A549 (cell line): ENCODE measurements around the gene NAV2.

Experiments
- CTCF ChIP-seq: fragments of >200 bp; sonication (Bioruptor Twin); formaldehyde crosslinking; IDR thresholded peaks from 3 replicates; pipeline ENCODE4 v1.5.1; 2016
- MAX ChIP-seq: IDR thresholded peaks from 2 replicates; pipeline ENCODE4 v1.6.1; 2012
- POLR2A ChIP-seq: IDR thresholded peaks from 2 replicates; pipeline ENCODE4 v1.6.1; 2012; ENCODE audit warnings: mild to moderate bottlenecking, low read length

- TF ChIP-seq CTCF = no peak
- no peak for TF ChIP-seq MAX
- TF ChIP-seq POLR2A = no peak
Measured at GRCh38 chr11:20117291-20117690, 404.7 kb downstream of the NAV2 start.
